HepG2 (cell line): ENCODE measurements around the gene FAM222A. TPM values are rescaled to one million over a fixed set of nuclear protein-coding genes. Genes with fewer than 3 reads are reported as not detected.

Experiments used
- EP300 ChIP-seq, 3 experiments: sonication (generic) in 1 of 3; formaldehyde crosslinking in 1 of 3; IDR thresholded peaks; 2 replicates each; pipeline versions ENCODE4 v1.5.1 to v1.6.1; 2011 to 2020; ENCODE audit warnings: low read depth in 2 of 3, low read length in 2 of 3, borderline replicate concordance in 1 of 3, improper control_type of control experiment in 1 of 3, mild to moderate bottlenecking in 1 of 3, missing genetic modification reagents in 1 of 3, moderate library complexity in 1 of 3
- HDAC1 ChIP-seq: sonication (generic); formaldehyde crosslinking; IDR thresholded peaks from 2 replicates; pipeline ENCODE4 v1.5.1; 2020; ENCODE audit warnings: mild to moderate bottlenecking, missing genetic modification reagents
- HOXD1 ChIP-seq: sonication (generic); formaldehyde crosslinking; IDR thresholded peaks from 2 replicates; pipeline ENCODE4 v1.5.0; 2020; ENCODE audit warnings: missing genetic modification reagents
- KLF11 ChIP-seq: IDR thresholded peaks from 2 replicates; pipeline ENCODE4 v1.6.1; 2016; ENCODE audit warnings: missing compliant biosample characterization
- KLF12 ChIP-seq: sonication (generic); formaldehyde crosslinking; IDR thresholded peaks from 2 replicates; pipeline ENCODE4 v1.4.0; 2020; ENCODE audit warnings: missing genetic modification reagents, borderline replicate concordance
- MTA3 ChIP-seq: sonication (generic); formaldehyde crosslinking; IDR thresholded peaks from 2 replicates; pipeline ENCODE4 v1.4.0; 2020; ENCODE audit warnings: missing genetic modification reagents
- NKX3-1 ChIP-seq: sonication (generic); formaldehyde crosslinking; IDR thresholded peaks from 2 replicates; pipeline ENCODE4 v1.5.0; 2020; ENCODE audit warnings: missing genetic modification reagents
- POGZ ChIP-seq: sonication (generic); formaldehyde crosslinking; IDR thresholded peaks from 2 replicates; pipeline ENCODE4 v1.4.0; 2020; ENCODE audit warnings: mild to moderate bottlenecking, missing genetic modification reagents
- RCOR2 ChIP-seq: IDR thresholded peaks from 2 replicates; pipeline ENCODE4 v1.6.1; 2016; ENCODE audit warnings: missing biosample characterization, missing genetic modification reagents
- ZNF382 ChIP-seq: sonication (generic); formaldehyde crosslinking; IDR thresholded peaks from 2 replicates; pipeline ENCODE4 v1.5.0; 2020; ENCODE audit warnings: missing genetic modification reagents, mild to moderate bottlenecking, borderline replicate concordance
- ZNF432 ChIP-seq: sonication (generic); formaldehyde crosslinking; IDR thresholded peaks from 2 replicates; pipeline ENCODE4 v1.5.0; 2020; ENCODE audit warnings: missing genetic modification reagents, mild to moderate bottlenecking, borderline replicate concordance
- ZNF629 ChIP-seq: sonication (generic); formaldehyde crosslinking; conservative IDR thresholded peaks from 2 replicates; pipeline ENCODE4 v1.5.0; 2020; ENCODE audit warnings: missing genetic modification reagents
- ZNF7 ChIP-seq: IDR thresholded peaks from 2 replicates; pipeline ENCODE4 v1.6.1; 2016; ENCODE audit warnings: missing biosample characterization, missing genetic modification reagents
- ZSCAN21 ChIP-seq: sonication (generic); formaldehyde crosslinking; IDR thresholded peaks from 2 replicates; pipeline ENCODE4 v1.8.0; 2022; ENCODE audit warnings: mild to moderate bottlenecking, missing genetic modification reagents, moderate library complexity, borderline replicate concordance
- polyA plus RNA-seq, 8 experiments: library from polyadenylated mRNA; depleted of rRNA in 3 of 8; stranded (reverse) in 7 of 8; unstranded in 1 of 8; fragments of >200 nt; fragmentation: Illumina TruSeq in 4 of 8; extraction: Trizol in 4 of 8; gene quantifications; 2 replicates each; pipeline versions ENCODE4 v1.2.1 to v1.2.3, GENCODE V29; 2011 to 2016; ENCODE audit warnings: low read depth in 4 of 8, missing spikeins in 1 of 8, mixed read lengths in 1 of 8; ENCODE audit not compliant: insufficient read depth in 1 of 8
- total RNA-seq, 5 experiments: library from RNA; depleted of rRNA; stranded (reverse); fragments of >200 nt; fragmentation: Illumina TruSeq; extraction: Trizol; gene quantifications; 2 replicates each; pipeline ENCODE4 v1.2.3, GENCODE V29; 2016; ENCODE audit warnings: low read depth in 1 of 5
- TF ChIP-seq, protein P1 (sequence below): sonication (generic); formaldehyde crosslinking; IDR thresholded peaks from 2 replicates; pipeline ENCODE4 v1.4.0; 2020; ENCODE audit warnings: missing genetic modification reagents
- TF ChIP-seq, protein P2 (sequence below), 2 experiments: IDR thresholded peaks; 2 replicates each; pipeline ENCODE4 v1.6.1; 2011 to 2012; ENCODE audit warnings: low read length in 2 of 2, borderline replicate concordance in 1 of 2, low read depth in 1 of 2, mild to moderate bottlenecking in 1 of 2, moderate library complexity in 1 of 2
- TF ChIP-seq, protein P3 (sequence below): sonication (generic); formaldehyde crosslinking; IDR thresholded peaks from 2 replicates; pipeline ENCODE4 v1.8.0; 2022; ENCODE audit warnings: missing genetic modification reagents, mild to moderate bottlenecking, inconsistent platforms, borderline replicate concordance
- TF ChIP-seq, protein P4 (sequence below): sonication (generic); formaldehyde crosslinking; IDR thresholded peaks from 2 replicates; pipeline ENCODE4 v1.5.0; 2020; ENCODE audit warnings: missing genetic modification reagents
- TF ChIP-seq, protein P5 (sequence below): sonication (generic); formaldehyde crosslinking; IDR thresholded peaks from 2 replicates; pipeline ENCODE4 v1.8.0; 2023; ENCODE audit warnings: mild to moderate bottlenecking, missing genetic modification reagents

FAM222A gene
- total and polyA plus RNA-seq, 2 of the 13 experiments (the other 11 are each of a cell fraction or from before 2014, with no cell fraction given): 2.7 to 9.6 TPM

DNA sequence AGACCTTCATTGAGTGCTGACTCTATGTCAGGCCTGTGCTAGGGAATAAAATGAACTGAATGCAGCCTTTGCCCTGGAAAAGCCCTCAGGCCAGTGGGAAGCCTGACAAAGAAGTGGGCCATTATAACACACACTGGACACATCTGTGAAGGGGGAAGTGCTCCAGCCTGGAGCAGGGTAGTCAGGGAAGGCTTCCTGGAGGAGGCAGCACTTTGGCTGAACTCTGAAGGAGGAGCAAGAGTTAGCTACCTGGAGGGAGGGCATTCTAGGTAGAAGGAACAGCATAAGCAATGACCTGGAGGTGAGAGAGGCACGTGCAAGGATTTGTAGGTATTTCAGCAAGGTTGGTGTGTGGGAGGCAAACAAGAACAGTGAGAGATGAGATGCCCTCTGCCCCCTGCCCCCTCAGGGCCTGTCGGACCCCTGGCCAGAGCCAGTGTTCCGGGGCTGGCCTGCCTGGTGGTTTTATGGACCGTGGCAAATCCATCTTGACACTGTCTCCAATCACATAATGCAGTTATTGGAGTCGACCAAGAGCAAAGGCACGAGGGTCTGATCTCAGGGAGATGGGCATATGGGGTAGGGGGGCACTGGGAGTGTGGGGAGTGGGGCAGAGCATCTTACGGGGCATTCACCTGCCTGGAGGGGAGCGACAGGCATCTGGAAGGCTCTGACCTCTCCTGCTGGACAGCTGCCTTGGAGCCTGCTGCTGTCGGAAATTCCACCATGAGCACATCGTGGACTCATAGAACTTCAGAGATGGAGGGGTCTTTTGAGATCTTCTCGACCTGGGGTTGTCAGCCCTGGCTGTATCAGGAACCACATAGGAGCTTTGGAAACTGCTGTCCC, 2.7 kb upstream of the FAM222A start (continued):
- 0 out of 2 replicates have a peak, but pooled peaks have one; percentile 1 for TF ChIP-seq ZSCAN21 (CRISPR knock-in tag)
- no peak for TF ChIP-seq ZNF432
- TF ChIP-seq, protein P1, sequence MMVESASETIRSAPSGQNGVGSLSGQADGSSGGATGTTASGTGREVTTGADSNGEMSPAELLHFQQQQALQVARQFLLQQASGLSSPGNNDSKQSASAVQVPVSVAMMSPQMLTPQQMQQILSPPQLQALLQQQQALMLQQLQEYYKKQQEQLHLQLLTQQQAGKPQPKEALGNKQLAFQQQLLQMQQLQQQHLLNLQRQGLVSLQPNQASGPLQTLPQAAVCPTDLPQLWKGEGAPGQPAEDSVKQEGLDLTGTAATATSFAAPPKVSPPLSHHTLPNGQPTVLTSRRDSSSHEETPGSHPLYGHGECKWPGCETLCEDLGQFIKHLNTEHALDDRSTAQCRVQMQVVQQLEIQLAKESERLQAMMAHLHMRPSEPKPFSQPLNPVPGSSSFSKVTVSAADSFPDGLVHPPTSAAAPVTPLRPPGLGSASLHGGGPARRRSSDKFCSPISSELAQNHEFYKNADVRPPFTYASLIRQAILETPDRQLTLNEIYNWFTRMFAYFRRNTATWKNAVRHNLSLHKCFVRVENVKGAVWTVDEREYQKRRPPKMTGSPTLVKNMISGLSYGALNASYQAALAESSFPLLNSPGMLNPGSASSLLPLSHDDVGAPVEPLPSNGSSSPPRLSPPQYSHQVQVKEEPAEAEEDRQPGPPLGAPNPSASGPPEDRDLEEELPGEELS: peak; percentile 11; the same call in 1 of the 2 replicates
- TF ChIP-seq, protein P2, sequence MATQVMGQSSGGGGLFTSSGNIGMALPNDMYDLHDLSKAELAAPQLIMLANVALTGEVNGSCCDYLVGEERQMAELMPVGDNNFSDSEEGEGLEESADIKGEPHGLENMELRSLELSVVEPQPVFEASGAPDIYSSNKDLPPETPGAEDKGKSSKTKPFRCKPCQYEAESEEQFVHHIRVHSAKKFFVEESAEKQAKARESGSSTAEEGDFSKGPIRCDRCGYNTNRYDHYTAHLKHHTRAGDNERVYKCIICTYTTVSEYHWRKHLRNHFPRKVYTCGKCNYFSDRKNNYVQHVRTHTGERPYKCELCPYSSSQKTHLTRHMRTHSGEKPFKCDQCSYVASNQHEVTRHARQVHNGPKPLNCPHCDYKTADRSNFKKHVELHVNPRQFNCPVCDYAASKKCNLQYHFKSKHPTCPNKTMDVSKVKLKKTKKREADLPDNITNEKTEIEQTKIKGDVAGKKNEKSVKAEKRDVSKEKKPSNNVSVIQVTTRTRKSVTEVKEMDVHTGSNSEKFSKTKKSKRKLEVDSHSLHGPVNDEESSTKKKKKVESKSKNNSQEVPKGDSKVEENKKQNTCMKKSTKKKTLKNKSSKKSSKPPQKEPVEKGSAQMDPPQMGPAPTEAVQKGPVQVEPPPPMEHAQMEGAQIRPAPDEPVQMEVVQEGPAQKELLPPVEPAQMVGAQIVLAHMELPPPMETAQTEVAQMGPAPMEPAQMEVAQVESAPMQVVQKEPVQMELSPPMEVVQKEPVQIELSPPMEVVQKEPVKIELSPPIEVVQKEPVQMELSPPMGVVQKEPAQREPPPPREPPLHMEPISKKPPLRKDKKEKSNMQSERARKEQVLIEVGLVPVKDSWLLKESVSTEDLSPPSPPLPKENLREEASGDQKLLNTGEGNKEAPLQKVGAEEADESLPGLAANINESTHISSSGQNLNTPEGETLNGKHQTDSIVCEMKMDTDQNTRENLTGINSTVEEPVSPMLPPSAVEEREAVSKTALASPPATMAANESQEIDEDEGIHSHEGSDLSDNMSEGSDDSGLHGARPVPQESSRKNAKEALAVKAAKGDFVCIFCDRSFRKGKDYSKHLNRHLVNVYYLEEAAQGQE (IDR thresholded peaks at IDR 0.05; ENCODE audit: borderline replicate concordance in 1 of 2, low read depth in 1 of 2, low read length in 2 of 2): peak in 1 of 2 experiments; percentile 76; a peak in 2 of 4 replicates
- TF ChIP-seq KLF12: no peak
- no peak for TF ChIP-seq HOXD1 (CRISPR knock-in tag)
- no peak for TF ChIP-seq NKX3-1 (CRISPR knock-in tag)
- TF ChIP-seq, protein P3, sequence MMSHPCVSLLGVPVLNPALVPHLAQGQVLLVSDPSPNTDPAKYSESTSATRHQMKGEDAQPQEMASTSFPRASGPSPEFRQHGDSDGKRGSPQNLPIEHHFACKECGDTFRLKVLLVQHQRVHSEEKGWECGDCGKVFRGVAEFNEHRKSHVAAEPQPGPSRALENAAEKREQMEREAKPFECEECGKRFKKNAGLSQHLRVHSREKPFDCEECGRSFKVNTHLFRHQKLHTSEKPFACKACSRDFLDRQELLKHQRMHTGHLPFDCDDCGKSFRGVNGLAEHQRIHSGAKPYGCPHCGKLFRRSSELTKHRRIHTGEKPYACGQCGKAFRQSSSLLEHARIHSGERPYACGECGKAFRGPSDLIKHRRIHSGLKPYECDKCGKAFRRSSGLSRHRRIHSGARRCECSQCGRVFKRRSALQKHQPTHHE (CRISPR knock-in tag): no peak
- TF ChIP-seq ZNF7: no peak
- TF ChIP-seq MTA3 (CRISPR knock-in tag): no peak
- TF ChIP-seq HDAC1 (CRISPR knock-in tag): peak; percentile 81
- no peak for TF ChIP-seq KLF11 (CRISPR knock-in tag)
- no peak for TF ChIP-seq RCOR2
- TF ChIP-seq ZNF629 (CRISPR knock-in tag): peak; percentile 6; the same call in 1 of the 2 replicates
- TF ChIP-seq ZNF382: no peak
- TF ChIP-seq POGZ (CRISPR knock-in tag): no peak
- TF ChIP-seq EP300 (IDR thresholded peaks at IDR 0.05; ENCODE audit: low read depth in 2 of 2, low read length in 2 of 2): 0 out of 4 replicates have a peak, but pooled peaks of 1 of the 2 experiments have one; percentile 15
- no peak for TF ChIP-seq EP300 (CRISPR knock-in tag; IDR thresholded peaks at IDR 0.05; ENCODE audit: borderline replicate concordance)
- TF ChIP-seq, protein P4, sequence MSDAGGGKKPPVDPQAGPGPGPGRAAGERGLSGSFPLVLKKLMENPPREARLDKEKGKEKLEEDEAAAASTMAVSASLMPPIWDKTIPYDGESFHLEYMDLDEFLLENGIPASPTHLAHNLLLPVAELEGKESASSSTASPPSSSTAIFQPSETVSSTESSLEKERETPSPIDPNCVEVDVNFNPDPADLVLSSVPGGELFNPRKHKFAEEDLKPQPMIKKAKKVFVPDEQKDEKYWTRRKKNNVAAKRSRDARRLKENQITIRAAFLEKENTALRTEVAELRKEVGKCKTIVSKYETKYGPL (CRISPR knock-in tag): no peak
- TF ChIP-seq, protein P5, sequence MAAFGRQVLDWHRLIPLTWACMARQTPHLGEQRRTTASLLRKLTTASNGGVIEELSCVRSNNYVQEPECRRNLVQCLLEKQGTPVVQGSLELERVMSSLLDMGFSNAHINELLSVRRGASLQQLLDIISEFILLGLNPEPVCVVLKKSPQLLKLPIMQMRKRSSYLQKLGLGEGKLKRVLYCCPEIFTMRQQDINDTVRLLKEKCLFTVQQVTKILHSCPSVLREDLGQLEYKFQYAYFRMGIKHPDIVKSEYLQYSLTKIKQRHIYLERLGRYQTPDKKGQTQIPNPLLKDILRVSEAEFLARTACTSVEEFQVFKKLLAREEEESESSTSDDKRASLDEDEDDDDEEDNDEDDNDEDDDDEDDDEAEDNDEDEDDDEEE (CRISPR knock-in tag): 0 out of 2 replicates have a peak, but pooled peaks have one; percentile 42
